ENCODE results near the gene MINDY3.

Gene MINDY3

GRCh38 chr10:15859906-15860691 lies at the start of gene MINDY3:
MINDY3 (minus strand) TSS chr10:15860507; CDS start chr10:15860299, 208 bp downstream.
- peak within 1 kb of the TSS; percentile 84 for H3K27ac ChIP-seq
- no peak for TF ChIP-seq CTCF (conservative IDR thresholded peaks at IDR 0.05)

- TF ChIP-seq CTCF (conservative IDR thresholded peaks at IDR 0.05), result no peak
- H3K27ac ChIP-seq, result no peak overlapping the region
These were observed 41.6 kb upstream of the MINDY3 start for GRCh38 chr10:15901889-15902288.

- TF ChIP-seq CTCF (conservative IDR thresholded peaks at IDR 0.05), result peak; percentile 36
- no peak overlapping the region for H3K27ac ChIP-seq
These were observed 37.7 kb upstream of the MINDY3 start for GRCh38 chr10:15898046-15898445.

GRCh38 chr10:15897287-15897686 lies 37.0 kb upstream of the MINDY3 start:
- TF ChIP-seq CTCF (conservative IDR thresholded peaks at IDR 0.05), result no peak
- H3K27ac ChIP-seq, result no peak overlapping the region

GRCh38 chr10:15896654-15897053 lies 36.3 kb upstream of the MINDY3 start:
- no peak overlapping the region for H3K27ac ChIP-seq
- TF ChIP-seq CTCF (conservative IDR thresholded peaks at IDR 0.05), result no peak

GRCh38 chr10:15884447-15884846 lies 24.1 kb upstream of the MINDY3 start:
- H3K27ac ChIP-seq, result no peak overlapping the region
- TF ChIP-seq CTCF (conservative IDR thresholded peaks at IDR 0.05), result no peak

- no peak overlapping the region for H3K27ac ChIP-seq
- no peak for TF ChIP-seq CTCF (conservative IDR thresholded peaks at IDR 0.05)
These were observed 21.2 kb upstream of the MINDY3 start for GRCh38 chr10:15881542-15881941.

All from VCaP (cell line).